RPMI7951 (cell line): ENCODE data around the gene OXTR. TPM values are rescaled to one million over a fixed set of nuclear protein-coding genes. Genes with fewer than 3 reads are reported as not detected.
"Not testable (repeated sequence)": the region's sequence is repeated elsewhere in the genome, so short reads cannot be mapped to it uniquely, and the experiment has no call there.

Source experiments
- DNase-seq: peaks from one replicate; pipeline ENCODE4 v3.0.0-alpha.2; 2012; ENCODE audit warnings: low read depth
- total RNA-seq: library from RNA; depleted of rRNA; stranded (reverse); fragments of >200 nt; shearing (Covaris generic); gene quantifications from 2 replicates; pipeline ENCODE4 v1.2.3, GENCODE V29; 2014

The OXTR gene
- total RNA-seq, 1 experiment from 2014 or later: 7.2 TPM

DNA sequence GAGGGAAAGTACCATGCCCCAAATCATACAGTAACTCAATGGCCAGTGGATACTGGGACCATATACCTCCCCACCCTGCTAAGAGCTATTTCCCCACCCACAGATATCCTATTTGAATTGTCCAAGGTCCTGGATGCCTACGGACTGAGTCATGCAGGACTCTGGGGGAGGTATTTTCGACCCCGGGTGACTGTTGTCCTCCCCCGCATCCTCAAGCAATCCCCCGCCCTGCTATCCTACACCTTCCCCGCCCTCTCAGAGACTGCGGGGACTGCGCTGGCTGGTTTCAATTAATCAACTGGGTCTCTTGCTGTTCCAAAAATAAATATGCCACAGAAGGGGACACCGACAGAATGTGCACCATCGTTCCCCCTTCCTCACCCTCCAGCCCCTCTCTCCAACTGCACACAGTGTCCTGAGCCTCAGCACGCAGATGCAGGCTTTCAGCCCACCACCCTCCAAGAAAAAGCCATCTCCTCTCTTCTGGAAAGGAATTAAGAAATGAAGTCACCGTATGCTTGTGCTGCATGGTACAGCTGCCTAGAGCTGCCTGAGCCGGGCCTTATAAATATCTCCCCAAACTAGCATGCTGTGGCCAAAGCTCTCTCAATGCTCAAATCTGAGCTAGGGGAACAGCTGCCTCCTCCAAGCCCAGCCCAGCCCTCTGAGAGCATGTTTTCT lies 27.7 kb downstream of the OXTR start:
- DNase-seq: peak; percentile 95

DNA sequence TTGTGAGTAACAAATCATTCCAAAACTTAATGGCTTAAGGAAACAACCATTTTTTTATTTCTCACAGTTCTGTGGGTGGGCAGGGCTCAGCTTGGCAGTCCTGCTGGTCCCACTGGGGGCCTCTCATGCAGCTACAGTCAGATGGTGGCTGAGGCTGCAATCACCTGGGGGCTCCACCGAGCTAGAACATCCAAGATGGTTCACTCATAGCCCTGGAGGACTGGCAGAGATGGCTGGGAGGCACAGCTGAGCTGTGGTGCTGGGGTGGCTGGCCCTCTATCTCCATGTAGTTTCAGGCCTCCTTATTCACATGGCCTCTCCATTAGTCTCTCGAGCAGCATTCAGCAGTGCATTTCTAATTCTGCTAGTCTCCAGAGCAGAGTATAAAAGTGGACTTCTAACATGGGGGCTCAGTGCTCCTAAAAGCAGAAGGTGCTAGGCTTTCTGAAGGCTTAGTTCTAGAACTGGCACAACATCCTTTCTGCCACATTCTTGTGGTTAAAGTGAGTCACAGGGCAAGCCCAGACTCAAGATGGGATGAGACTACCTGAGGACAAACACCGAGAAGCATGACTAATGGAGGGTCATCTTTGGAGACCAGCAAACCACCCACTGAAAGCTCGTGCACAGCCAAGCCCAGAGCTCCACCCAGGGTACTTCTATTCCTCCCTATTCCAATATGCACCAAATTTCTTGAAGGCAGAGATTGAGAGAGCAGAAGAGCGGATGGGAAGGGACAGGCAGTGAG lies 29.5 kb downstream of the OXTR start:
- peak; percentile 95 for DNase-seq

DNA sequence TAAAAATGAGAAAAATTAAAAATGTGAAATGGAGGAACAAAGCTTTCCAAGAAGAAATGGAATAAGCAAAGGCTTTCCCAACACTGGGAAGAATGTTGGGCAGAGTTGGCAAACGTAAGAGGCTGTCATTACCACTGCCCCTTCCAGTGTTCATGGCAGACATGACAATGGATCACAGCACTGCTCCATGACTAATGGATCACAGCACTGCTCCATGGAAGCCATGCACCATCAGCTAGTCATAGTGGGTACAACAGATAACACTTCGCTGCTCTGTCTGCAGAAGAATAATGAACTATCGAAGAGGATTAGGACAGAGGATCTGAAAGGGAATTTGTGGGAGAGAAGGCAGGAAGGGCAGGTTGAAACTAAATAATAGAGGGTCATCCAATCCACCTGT lies 30.8 kb downstream of the OXTR start:
- no peak for DNase-seq

DNA sequence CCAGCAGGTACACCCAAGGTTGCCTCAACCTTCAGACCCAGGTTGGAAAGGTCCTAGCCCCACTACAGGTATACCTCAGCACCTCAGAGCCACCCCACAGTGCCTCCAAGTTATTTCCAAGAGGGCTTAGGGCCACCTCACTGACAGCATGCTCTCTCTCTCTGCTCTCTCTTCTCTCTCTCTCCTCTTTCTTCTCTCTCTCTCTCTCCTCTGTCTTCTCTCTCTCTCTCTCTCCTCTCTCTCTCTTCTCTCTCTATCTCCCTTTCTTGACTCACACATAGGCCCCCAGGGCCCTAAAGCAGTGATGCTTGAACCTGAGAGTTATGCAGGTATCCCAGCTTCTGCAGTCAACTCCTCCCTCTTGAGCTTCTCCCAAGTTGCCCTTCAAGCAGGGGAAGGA lies 31.6 kb downstream of the OXTR start:
- DNase-seq: no peak

DNA sequence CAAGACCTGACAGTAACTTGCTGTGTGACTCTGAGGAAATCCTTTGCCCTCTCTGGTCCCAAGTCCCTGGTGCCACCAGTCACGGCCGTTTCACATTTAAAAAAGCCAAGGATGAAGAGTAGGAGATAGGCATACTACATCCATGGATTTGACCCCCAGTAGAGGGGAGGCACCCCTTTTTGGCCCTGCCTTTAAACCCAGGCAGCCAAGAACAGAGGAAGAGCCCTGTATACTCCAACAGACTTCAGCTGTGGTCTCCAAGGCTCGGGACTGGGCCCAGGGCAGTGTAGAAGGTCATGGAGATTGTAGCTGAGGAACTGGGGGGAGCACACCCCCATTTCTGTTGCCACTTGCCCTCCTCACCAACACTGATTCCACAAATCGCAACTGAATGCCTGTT lies 32.1 kb downstream of the OXTR start:
- DNase-seq: no peak

DNA sequence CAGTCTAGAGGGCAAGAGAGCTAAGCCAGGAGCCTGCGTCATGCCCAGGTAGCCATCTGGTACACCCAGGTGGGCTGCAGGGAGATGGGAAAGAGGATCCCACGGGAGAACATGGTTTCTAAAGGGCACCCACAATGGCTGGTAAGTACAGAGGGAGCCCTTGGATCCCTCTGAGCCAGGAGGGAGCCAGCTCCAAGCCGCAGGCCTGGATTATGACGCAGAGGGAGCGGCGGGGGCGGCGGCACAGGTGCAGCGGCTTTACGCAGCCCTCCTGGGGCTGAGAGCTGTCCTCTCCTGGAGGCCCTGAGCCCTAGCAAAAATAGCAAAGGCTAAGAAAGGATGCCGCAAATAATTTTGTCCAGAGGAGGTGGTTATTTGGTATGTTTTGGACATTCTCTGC lies 33.0 kb downstream of the OXTR start:
- DNase-seq: no peak

DNA sequence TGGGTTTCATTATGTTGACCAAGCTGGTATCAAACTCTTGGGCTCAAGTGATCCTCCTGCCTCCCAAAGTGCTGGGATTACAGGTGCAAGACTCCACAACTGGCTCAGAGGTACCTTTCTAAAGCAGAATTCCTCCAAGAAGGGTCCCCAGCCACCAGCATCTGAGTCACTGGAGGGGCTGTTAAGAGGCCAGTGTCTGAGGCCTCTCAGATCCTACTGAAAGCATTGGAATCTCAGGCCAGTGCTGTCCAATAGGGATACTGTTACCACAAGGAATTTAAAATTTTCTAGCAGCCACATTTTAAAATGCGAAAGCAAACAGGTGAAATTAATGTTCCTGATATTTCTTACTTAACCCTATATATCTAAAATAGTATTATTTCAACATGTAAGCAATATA lies 34.5 kb downstream of the OXTR start:
- no peak for DNase-seq

DNA sequence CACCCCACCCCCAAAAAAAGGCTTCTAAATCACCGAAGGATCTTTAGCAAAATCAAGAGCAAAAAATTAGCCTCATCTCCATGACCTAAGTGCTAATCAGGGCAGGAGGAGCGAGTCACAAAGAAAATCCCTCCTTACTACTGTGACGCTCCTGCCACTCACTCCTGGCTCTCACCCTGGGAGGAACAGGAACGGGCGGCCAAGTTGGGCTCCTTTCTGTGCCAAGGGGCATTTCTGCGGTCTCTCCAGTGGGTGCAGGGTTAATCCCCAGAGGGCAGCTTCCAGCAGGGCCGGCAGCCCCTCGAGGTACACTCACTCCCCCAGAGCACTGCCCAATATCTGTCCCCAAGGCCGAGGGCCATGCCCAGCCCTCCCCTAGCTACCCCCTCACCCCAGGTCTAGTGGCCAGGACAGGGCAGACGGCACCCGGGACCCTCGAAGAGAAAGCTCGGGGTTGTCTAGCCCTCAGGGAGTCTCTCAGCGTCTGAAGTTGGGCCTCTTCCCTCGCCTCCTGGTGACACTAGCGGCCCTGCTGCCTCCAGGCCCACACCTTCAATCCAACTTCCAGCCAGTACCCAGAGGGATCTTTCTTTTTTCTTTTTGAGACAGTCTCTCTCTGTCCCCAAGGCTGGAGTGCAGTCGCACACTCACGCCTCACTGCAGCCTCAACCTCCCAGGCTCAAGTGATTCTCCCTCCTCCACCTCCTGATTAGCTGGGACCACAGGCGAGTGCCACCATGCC lies 35.1 kb downstream of the OXTR start:
- DNase-seq: no peak

DNA sequence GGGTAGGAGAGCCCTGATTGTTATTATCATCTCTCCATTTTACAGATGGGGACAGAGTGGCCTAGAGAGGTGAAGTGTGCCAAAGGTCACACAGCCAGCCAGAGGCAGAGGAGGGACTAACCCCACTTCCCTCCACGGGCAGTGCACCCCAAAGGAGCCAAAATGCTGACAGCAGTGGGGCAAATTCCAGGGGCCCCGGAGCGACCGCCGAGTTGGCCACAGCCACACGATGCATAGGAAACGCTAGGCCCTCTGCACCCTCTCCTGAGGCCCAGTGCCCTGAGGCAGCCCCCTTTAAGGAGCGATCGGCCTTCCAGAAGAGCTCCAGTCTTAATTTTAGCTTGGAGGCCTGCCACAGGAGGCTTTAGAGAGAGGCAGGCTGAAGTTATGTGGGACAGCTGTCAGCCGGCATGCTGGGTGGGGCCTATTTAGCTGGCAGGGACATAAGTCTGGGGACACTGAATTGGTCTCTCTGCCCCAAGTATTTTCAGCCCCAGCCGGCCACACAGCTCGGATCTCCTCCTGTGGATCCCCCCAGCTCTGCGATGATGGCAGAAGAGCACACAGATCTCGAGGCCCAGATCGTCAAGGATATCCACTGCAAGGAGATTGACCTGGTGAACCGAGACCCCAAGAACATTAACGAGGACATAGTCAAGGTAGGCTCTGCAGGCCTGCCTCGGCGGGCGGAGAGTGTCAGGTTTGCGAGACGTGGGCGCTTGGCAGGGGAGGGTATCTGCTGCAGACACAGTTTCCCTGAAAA lies 35.9 kb downstream of the OXTR start, which contains the start of gene CAV3:
CAV3 (plus strand) TSS at position 471 of the 763 bp plus-strand sequence; CDS start at position 546, 75 bp downstream.
- no peak for DNase-seq

DNA sequence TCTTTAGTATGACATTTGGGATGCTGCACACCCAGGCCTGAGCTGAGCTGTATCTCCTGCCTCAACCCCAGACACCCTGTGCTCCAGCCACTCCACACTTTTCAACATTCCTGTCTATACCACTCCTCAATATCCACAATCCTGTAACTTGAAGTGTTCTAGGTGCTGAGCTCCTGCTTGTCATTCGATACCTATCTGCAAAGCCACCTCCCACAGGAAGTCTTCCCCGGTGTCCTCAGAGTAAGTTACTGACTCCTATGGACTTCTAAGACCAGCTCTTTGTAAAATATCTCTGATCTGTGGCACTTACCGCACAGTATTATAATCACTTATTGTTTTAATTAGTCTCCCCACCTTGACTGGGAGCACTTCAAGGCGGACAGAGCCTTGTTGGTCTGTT lies 37.0 kb downstream of the OXTR start:
- no peak for DNase-seq

DNA sequence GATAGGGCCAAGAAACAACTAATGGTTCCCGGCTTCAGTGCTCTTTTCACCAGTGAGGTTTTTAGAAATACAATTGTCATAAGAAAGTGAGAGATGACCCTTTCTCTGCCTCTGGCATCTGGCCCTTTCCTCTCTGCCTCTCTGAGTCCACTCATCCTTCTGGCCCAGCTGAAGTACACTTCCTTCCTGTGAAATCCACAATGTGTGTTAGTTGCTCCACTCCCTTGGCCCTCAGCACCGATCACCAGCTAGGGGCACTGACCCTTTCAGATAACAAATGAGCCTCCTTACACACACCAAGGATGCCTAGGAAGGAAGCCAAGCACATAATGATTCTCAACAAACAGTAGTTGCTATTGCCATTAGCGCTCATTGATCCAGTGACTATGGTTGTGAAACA lies 38.8 kb downstream of the OXTR start:
- DNase-seq: peak; percentile 10

DNA sequence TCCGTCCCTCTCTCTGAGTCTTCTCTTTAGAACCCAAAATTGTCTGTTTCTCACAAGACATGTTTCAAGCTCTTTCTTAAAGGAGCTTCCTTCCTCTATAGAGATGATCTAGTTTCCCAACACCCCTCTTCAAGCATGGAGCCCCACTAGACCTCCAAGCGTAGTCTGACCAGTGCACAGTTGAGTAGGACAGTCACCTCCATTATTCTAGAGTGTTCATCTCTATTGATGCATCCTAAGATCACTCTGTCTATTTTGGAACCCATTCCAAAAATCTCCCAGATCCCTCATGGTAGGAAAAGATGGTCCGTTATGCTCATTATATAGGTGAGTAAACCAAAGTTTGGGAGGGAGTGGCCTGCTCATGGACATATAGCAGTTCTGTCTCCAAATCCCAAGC lies 39.9 kb downstream of the OXTR start:
- no peak for DNase-seq

DNA sequence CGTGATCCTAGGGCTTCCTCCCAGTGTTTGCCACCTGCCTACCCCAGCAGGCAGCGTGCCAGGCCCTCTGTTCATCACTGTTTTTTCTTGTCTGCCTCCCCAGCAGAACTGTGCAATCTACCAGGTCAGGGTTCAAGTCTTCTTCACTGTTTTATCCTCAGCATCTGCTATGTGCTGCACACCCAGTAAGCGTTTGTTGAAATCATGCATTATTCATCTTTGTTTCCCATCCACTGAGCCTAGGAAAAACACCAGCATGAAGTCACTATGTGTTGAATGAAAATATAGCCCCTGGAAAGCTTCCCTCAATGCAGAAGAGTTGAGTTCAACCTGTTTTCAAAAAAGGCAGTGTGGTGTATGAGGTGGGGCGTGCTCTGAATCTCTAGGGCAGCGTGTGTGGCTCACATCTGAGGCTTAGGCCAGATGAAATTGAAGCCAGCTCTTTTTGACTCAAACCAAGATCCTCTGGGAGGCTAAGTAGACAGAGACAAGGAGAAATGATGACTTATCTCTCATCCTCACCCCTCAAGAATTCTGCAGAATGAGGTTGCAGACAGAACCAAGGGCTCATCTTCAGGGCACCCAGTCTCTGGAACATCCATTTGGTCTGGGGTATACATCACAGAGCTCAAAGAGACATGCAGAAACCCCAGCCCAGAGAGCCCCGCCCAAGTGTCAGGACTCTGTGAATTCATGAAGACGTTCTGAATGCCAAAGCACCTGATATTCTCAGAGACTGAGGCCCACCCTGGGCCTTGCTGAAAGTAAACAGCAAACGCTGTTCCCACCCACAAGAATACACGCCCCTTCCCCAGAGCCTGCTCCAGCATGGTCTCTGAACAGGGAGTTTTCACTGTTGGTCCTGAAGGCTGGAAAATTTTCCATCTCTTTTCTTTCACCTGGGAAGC lies 41.6 kb downstream of the OXTR start:
- DNase-seq: no peak

DNA sequence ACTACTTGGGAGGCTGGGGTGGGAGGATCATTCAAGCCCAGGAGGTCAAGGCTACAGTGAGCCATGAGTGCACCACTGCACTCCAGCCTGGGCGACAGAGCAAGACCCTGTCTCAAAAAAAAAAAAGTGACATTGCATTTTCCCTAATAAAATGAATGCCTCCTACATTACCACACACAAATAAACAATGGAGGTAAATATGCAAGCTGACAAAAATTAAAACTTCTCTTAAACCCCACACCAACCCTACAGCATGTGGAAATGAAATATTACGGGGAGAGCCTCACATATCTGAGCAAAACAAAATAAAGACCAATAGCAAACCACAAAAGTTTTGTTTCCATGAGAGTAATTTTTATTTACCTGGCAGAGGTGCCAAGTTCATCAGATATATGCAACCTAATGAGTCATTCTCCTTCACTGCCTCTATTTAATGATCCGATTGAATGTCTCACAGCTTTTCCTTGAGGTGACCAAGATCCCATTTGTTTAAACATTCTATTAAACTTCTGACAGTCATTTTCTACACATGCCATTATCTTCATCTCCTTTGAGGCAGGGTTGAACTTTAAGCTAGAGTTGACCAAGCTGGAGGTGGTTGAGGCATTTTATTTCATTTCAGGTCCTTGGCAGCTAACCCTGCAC lies 45.2 kb downstream of the OXTR start:
- no peak for DNase-seq

DNA sequence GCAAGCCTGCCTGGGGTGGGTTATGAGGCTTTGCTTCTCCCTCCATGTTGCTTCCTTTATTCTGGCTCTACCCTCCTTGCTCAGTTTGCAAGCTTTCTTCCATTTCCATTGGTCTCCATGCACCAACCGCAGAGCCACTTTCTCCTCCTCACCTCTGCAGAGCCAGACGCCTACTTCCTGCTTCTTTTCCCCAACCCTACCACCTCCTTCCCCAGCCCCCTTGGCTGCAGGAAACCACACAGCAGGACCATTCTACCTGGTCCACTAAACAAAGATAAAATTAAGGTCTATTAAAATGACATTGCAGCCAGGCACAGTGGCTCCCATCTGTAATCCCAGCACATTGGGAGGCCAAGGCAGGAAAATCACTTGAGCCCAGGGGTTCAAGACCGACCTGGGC lies 45.8 kb downstream of the OXTR start:
- DNase-seq: no peak

DNA sequence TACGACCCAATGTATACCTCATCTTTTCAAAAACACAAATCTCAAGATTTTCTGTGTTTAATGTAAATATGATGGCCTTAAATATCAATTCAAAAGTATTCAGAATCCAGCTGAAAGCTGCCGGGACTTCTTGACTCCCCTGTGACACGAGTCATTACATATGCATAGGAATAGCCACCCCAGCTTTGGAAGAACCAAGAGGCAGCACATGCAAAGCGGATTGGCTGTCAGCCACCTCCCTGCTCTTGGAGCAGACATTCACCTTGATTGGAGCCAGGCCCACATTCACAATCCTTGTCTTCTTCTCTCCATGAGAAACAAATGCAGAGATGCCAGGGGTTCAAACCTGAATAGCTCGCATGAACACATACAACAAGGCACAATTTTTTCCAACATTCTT lies 46.6 kb downstream of the OXTR start:
- no peak for DNase-seq

DNA sequence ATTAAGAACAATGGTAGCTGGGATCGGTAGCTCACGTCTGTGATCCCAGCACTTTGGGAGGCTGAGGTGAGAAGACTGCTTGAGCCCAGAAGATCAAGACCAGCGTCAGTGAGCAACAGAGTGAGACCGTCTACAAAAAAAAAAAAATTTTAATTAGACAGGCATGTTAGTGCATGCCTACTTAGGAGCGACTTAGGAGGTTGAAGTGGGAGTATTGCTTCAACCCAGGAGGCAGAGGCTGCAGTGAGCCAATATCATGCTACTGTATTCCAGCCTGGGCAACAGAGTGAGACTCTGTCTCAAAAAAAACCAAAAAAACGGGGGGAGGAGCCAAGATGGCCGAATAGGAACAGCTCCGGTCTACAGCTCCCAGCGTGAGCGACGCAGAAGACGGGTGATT lies 53.7 kb downstream of the OXTR start:
- not testable (repeated sequence) for DNase-seq

DNA sequence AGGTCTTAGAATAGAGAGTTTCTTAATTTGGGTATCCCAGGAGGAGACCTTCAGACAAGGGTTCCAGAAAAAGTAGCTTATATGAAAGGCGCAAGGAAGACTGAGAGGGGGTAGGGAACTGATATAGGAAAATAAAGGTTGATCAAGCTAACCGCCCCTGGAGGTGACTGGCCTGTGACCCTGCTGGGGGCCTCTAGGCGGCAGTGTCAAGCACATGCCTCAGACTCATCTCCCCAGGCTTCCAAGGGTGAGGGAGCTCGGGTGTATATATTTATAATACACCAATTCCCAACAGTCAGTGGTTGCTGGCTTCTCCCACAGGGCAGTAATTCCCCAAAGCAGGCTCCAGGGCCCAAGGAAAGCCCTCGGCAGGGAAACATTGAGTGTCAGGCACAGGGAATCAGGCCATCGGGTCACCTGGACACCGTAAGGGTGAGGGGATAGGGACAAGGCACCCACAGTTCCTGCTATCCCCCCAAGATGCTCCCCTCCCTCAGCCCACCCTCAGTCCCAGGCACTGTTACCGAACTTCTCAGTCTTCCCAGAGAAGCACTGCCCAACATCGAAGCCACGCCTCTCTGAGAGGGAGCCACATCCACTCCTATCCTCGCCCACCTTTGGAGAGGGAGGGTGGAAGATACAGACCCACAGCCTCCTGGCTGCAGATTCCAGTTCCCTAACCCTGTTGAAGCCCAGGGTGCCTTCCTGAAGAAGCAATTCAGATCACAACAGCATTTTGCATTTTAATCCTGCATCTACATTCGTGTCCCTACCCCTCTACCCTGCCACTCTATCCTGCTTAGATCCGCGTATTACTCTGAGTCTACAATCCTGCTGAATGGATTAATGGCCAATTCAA lies 55.3 kb downstream of the OXTR start:
- peak; percentile 20 for DNase-seq

DNA sequence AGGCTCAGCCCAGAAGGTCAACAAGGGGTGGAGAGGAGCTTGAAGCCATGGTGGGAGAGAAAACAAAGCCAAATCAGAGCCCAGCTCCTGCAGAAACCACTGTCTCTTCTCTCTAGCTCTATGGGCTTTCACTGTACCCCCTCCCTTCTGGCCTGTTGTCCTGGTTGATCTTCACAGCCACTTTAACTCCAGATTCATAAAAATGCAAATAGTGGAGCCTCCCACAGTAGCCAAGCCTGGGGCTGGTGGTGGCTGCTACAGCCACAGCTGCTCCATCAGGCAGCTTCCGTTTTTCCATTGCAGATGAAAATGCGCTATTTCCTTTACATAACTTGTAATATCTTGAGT lies 56.5 kb downstream of the OXTR start:
- DNase-seq: no peak
